H1 (cell line): Measurements from ENCODE around the gene ROR1. TPM values are rescaled to one million over a fixed set of nuclear protein-coding genes. Genes with fewer than 3 reads are reported as not detected.

Experiments used
- CTCF ChIA-PET: fragments of 300-600 bp; sonication (Branson Sonifier 250); formaldehyde crosslinking; loops from one replicate; lab custom pipeline; 2021; ENCODE audit not compliant: partially characterized antibody; lab: Charles Lee
- POLR2A ChIA-PET: fragments of 300-600 bp; sonication (Branson Sonifier 250); formaldehyde crosslinking; loops from one replicate; lab custom pipeline; 2021; ENCODE audit warnings: inconsistent platforms; ENCODE audit not compliant: partially characterized antibody; lab: Charles Lee
- DNase-seq, 2 experiments: peaks; one replicate each; pipeline versions ENCODE4 v3.0.0 to v3.0.0-alpha.2; 2010 to 2022; ENCODE audit warnings: low spot score in 2 of 2, low read depth in 1 of 2, mixed read lengths in 1 of 2
- FAIRE-seq: peaks from 2 replicates; lab custom pipeline; 2011; peaks lifted over from hg19 to GRCh38; lab: Jason Lieb, UNC
- H2AFZ ChIP-seq: 2 replicates; pipeline ENCODE4 v1.8.1; 2012; ENCODE audit warnings: low read length, inconsistent platforms
- H2AK5ac ChIP-seq: 2 replicates; pipeline ENCODE4 v1.6.1; 2013; ENCODE audit warnings: low read depth, low read length
- H2BK120ac ChIP-seq: replicated peaks from 2 replicates; pipeline ENCODE3; 2013; ENCODE audit warnings: low read depth, low read length, inconsistent platforms
- H2BK12ac ChIP-seq: 2 replicates; pipeline ENCODE4 v1.6.1; 2013; ENCODE audit warnings: low read depth, low read length
- H2BK15ac ChIP-seq: 2 replicates; pipeline ENCODE4 v1.6.1; 2013; ENCODE audit warnings: low read length
- H2BK20ac ChIP-seq: 2 replicates; pipeline ENCODE4 v1.6.1; 2013; ENCODE audit warnings: low read length
- H2BK5ac ChIP-seq: 2 replicates; pipeline ENCODE4 v1.6.1; 2013; ENCODE audit warnings: low read depth, low read length
- H3K14ac ChIP-seq: 2 replicates; pipeline ENCODE4 v1.6.1; 2013; ENCODE audit warnings: inconsistent platforms; ENCODE audit not compliant: insufficient read length
- H3K18ac ChIP-seq: 2 replicates; pipeline ENCODE4 v1.6.1; 2013; ENCODE audit warnings: low read length; ENCODE audit errors: extremely low read depth
- H3K23ac ChIP-seq: 2 replicates; pipeline ENCODE4 v1.6.1; 2013; ENCODE audit warnings: inconsistent platforms; ENCODE audit not compliant: insufficient read length
- H3K23me2 ChIP-seq: 2 replicates; pipeline ENCODE4 v1.6.1; 2013; ENCODE audit warnings: low read depth, low read length
- H3K27ac ChIP-seq: 2 replicates; pipeline ENCODE4 v1.6.1; 2011; ENCODE audit warnings: low read depth, low read length, inconsistent platforms
- H3K27me3 ChIP-seq, 4 experiments: replicated peaks in 1 of 4; 1 replicate in 1 of 4; 2 replicates in 3 of 4; pipeline versions ENCODE4 v1.6.1 to v1.8.1; 2011 to 2013; ENCODE audit warnings: low read length in 3 of 4, mild to moderate bottlenecking in 3 of 4, inconsistent platforms in 2 of 4, mixed read lengths in 2 of 4, moderate library complexity in 1 of 4; ENCODE audit not compliant: control insufficient read depth in 3 of 4, insufficient read depth in 3 of 4; ENCODE audit errors: extremely low read depth in 1 of 4
- H3K36me3 ChIP-seq, 4 experiments: 2 replicates each; pipeline versions ENCODE4 v1.6.1 to v1.8.1; 2011 to 2013; ENCODE audit warnings: mild to moderate bottlenecking in 4 of 4, low read length in 3 of 4, moderate library complexity in 2 of 4, control low read depth in 1 of 4, inconsistent platforms in 1 of 4; ENCODE audit not compliant: insufficient read depth in 4 of 4, control insufficient read depth in 2 of 4
- H3K4ac ChIP-seq: replicated peaks from 2 replicates; pipeline ENCODE3; 2013; ENCODE audit warnings: low read length, low read depth, mixed read lengths, inconsistent platforms; ENCODE audit not compliant: insufficient read length
- H3K4me1 ChIP-seq, 4 experiments: replicated peaks in 1 of 4; 1 replicate in 1 of 4; 2 replicates in 3 of 4; pipeline versions ENCODE4 v1.6.1 to v1.8.1; 2011 to 2013; ENCODE audit warnings: low read length in 3 of 4, inconsistent platforms in 2 of 4, mixed read lengths in 1 of 4; ENCODE audit not compliant: insufficient read depth in 4 of 4, control insufficient read depth in 3 of 4
- H3K4me2 ChIP-seq, 2 experiments: 2 replicates each; pipeline versions ENCODE4 v1.6.1 to v1.8.1; 2011 to 2013; ENCODE audit warnings: low read depth in 2 of 2, low read length in 2 of 2, control low read depth in 1 of 2, inconsistent platforms in 1 of 2, mild to moderate bottlenecking in 1 of 2; ENCODE audit not compliant: insufficient read depth in 1 of 2
- H3K4me3 ChIP-seq, 4 experiments: fragments of 200-600, 300-600 bp in 1 of 4; sonication (generic), shearing (Covaris generic), sonication (Bioruptor Twin) in 1 of 4; 2 replicates each; pipeline versions ENCODE4 v1.5.1 to v1.8.1; 2011 to 2016; ENCODE audit warnings: low read length in 4 of 4, low read depth in 3 of 4, control low read depth in 2 of 4, inconsistent platforms in 2 of 4, mild to moderate bottlenecking in 2 of 4, mixed read lengths in 1 of 4, moderate library complexity in 1 of 4; ENCODE audit not compliant: insufficient read depth in 2 of 4; ENCODE audit errors: extremely low read depth in 1 of 4
- H3K56ac ChIP-seq: replicated peaks from 2 replicates; pipeline ENCODE3; 2013; ENCODE audit warnings: low read depth, mild to moderate bottlenecking, mixed read lengths, low read length, inconsistent platforms; ENCODE audit not compliant: insufficient read length
- H3K79me1 ChIP-seq: 2 replicates; pipeline ENCODE4 v1.6.1; 2013; ENCODE audit warnings: low read depth, low read length, control low read depth
- H3K79me2 ChIP-seq, 2 experiments: 2 replicates each; pipeline versions ENCODE4 v1.6.1 to v1.8.1; 2012 to 2013; ENCODE audit warnings: low read length in 2 of 2, mild to moderate bottlenecking in 2 of 2, inconsistent platforms in 1 of 2; ENCODE audit not compliant: insufficient read depth in 2 of 2, control insufficient read depth in 1 of 2
- H3K9ac ChIP-seq, 4 experiments: replicated peaks in 1 of 4; 1 replicate in 1 of 4; 2 replicates in 3 of 4; pipeline versions ENCODE4 v1.6.1 to v1.8.1; 2011 to 2013; ENCODE audit warnings: low read depth in 3 of 4, low read length in 3 of 4, control low read depth in 2 of 4, mild to moderate bottlenecking in 2 of 4, moderate library complexity in 2 of 4, inconsistent platforms in 1 of 4; ENCODE audit errors: extremely low read depth in 1 of 4
- H3K9me3 ChIP-seq, 2 experiments: 2 replicates each; pipeline versions ENCODE4 v1.6.1 to v1.8.1; 2012 to 2013; ENCODE audit warnings: mild to moderate bottlenecking in 2 of 2, moderate library complexity in 2 of 2, control low read depth in 1 of 2, inconsistent platforms in 1 of 2, low read depth in 1 of 2, low read length in 1 of 2, mixed read lengths in 1 of 2; ENCODE audit not compliant: insufficient read depth in 2 of 2
- H4K20me1 ChIP-seq, 2 experiments: replicated peaks in 1 of 2; 2 replicates each; pipeline versions ENCODE3 to v1.8.1; 2011 to 2013; ENCODE audit warnings: inconsistent platforms in 2 of 2, low read length in 2 of 2, mild to moderate bottlenecking in 1 of 2; ENCODE audit not compliant: insufficient read depth in 2 of 2, control insufficient read depth in 1 of 2
- H4K5ac ChIP-seq: 2 replicates; pipeline ENCODE4 v1.6.1; 2013; ENCODE audit warnings: low read length, low read depth, mixed read lengths, inconsistent platforms; ENCODE audit not compliant: insufficient read length
- H4K8ac ChIP-seq: 2 replicates; pipeline ENCODE4 v1.8.0; 2013; ENCODE audit warnings: mild to moderate bottlenecking, moderate library complexity, low read length, inconsistent platforms; ENCODE audit not compliant: insufficient read depth; ENCODE audit errors: extremely low read depth
- H4K91ac ChIP-seq: replicated peaks from 2 replicates; pipeline ENCODE3; 2013; ENCODE audit warnings: low read length, mixed read lengths, inconsistent platforms; ENCODE audit not compliant: insufficient read length
- EP300 ChIP-seq, 2 experiments: IDR thresholded peaks; 1 replicate in 1 of 2; 2 replicates in 1 of 2; pipeline ENCODE4 v1.6.1; 2011 to 2012; ENCODE audit warnings: low read depth in 2 of 2, low read length in 2 of 2, mild to moderate bottlenecking in 2 of 2, borderline replicate concordance in 1 of 2, inconsistent platforms in 1 of 2, moderate library complexity in 1 of 2
- WGBS, 2 experiments: shearing (Covaris generic) in 1 of 2; methylation state at CpG; one replicate each; pipeline versions ENCODE4 v1.1.6 to v1.1.7; 2013 to 2015; ENCODE audit warnings: low lambda C conversion rate in 2 of 2, mixed read lengths in 2 of 2, inconsistent platforms in 1 of 2, low coverage in 1 of 2, missing lambda C conversion rate in 1 of 2; ENCODE audit not compliant: insufficient replicate concordance in 2 of 2, insufficient coverage in 1 of 2, insufficient read length in 1 of 2; ENCODE audit errors: extremely low coverage in 1 of 2, missing lambda C conversion rate in 1 of 2; 5-methylcytosine and 5-hydroxymethylcytosine counted together
- polyA plus RNA-seq, 7 experiments: library from polyadenylated mRNA; depleted of rRNA in 3 of 7; stranded (reverse) in 5 of 7; unstranded in 2 of 7; fragments of >200 nt in 5 of 7; fragments of 200-250 nt in 2 of 7; gene quantifications; 1 replicate in 5 of 7; 2 replicates in 1 of 7; 4 replicates in 1 of 7; pipeline versions ENCODE4 v1.2.1 to v1.2.3, GENCODE V29; 2011 to 2013; ENCODE audit warnings: missing spikeins in 2 of 7, mixed read lengths in 2 of 7
- total RNA-seq: library from RNA; stranded (reverse); fragmentation: NEBNext Ultra II Directional; extraction: Animal tissue kit (Norgen Biotek cat#: 25700); gene quantifications from 2 replicates; pipeline ENCODE4 v1.2.1, GENCODE V29; 2021

ROR1 gene
- total and polyA plus RNA-seq, 2 of the 8 experiments (the other 6 are each of a cell fraction or from before 2014, with no cell fraction given): 33.6 to 73.6 TPM

- POLR2A ChIA-PET: no interaction called here
- Histone ChIP-seq H3K9ac (no peak overlapping the region), H2BK15ac (no peak overlapping the region), H3K36me3 (no peaks in the 10 kb centered on the region), H2BK20ac (no peak overlapping the region), H2AK5ac (no peak overlapping the region), H4K5ac (no peak overlapping the region)
- 85% methylated on average over 1 of the region's 1 CpG; no CpG with 5 or more reads in 1 of the 2 experiments for WGBS, 2 experiments
- TF ChIP-seq EP300 (IDR thresholded peaks at IDR 0.05; ENCODE audit: borderline replicate concordance in 1 of 2, low read depth in 2 of 2, low read length in 2 of 2): no peak
- TF ChIP-seq, all 59 proteins: peak for 0
- no peak overlapping the region for H4K8ac ChIP-seq
- no peaks in the 10 kb centered on the region for H3K27me3 ChIP-seq
- H3K79me2 ChIP-seq: peaks cover 0 to 7% of the 10 kb centered on the region in 2 experiments; a peak in 1 of 4 replicates
- H2BK5ac ChIP-seq: no peak overlapping the region
- H3K56ac ChIP-seq: no peak overlapping the region
- H3K4ac ChIP-seq: no peak overlapping the region
- no peak overlapping the region for H3K14ac ChIP-seq
- H3K23ac ChIP-seq: no peak overlapping the region
- H3K23me2 ChIP-seq: peaks cover 2% of the 10 kb centered on the region; the same call in 1 of the 2 replicates
- H2BK12ac ChIP-seq: no peak overlapping the region
- FAIRE-seq (no peak), DNase-seq (no peak)
- no peak overlapping the region for H4K91ac ChIP-seq
- no peaks in the 10 kb centered on the region for H3K9me3 ChIP-seq
- H2BK120ac ChIP-seq: no peak overlapping the region
- H3K4me3 ChIP-seq: no peak overlapping the region
- no peak overlapping the region for H3K4me2 ChIP-seq
- no peaks in the 10 kb centered on the region for H3K4me1 ChIP-seq
- no peak overlapping the region for H2AFZ ChIP-seq
- H3K79me1 ChIP-seq: no peaks in the 10 kb centered on the region; the same call in 1 of the 2 replicates
- H3K27ac ChIP-seq: no peak overlapping the region
- peaks cover 0 to 2% of the 10 kb centered on the region in 2 experiments for H4K20me1 ChIP-seq
- CTCF ChIA-PET: interaction anchor here (0.6 to 3.9 kb wide), 4 partner anchors 12 to 42 kb away, joined by 3 to 12 read pairs (median 7); no protein-coding TSS in a partner anchor
- H3K18ac ChIP-seq: no peak overlapping the region
Measured at GRCh38 chr1:64121766-64122385, 348.1 kb downstream of the ROR1 start.
